Large intestine (tissue), 3 donors: ENCODE measurements around the gene C1orf198. TPM values are rescaled to one million over a fixed set of nuclear protein-coding genes. Genes with fewer than 3 reads are reported as not detected.

Experiments used
- DNase-seq, 2 donors: peaks; one replicate each; pipeline versions ENCODE4 v3.0.0 to v3.0.0-alpha.2; 2013
- H3K27ac ChIP-seq: one replicate; pipeline ENCODE4 v1.5.1; 2013; ENCODE audit warnings: low read length
- H3K27me3 ChIP-seq: 2 replicates; pipeline ENCODE4 v1.6.1; 2013; ENCODE audit warnings: low read length; ENCODE audit not compliant: control insufficient read depth, insufficient read depth
- H3K36me3 ChIP-seq: 2 replicates; pipeline ENCODE4 v1.6.1; 2013; ENCODE audit warnings: low read length; ENCODE audit not compliant: control insufficient read depth, insufficient read depth
- H3K4me1 ChIP-seq: one replicate; pipeline ENCODE4 v1.6.1; 2013; ENCODE audit warnings: low read length; ENCODE audit not compliant: control insufficient read depth, insufficient read depth
- H3K4me3 ChIP-seq: one replicate; pipeline ENCODE4 v1.5.1; 2013; ENCODE audit warnings: low read length
- H3K9me3 ChIP-seq: one replicate; pipeline ENCODE4 v1.6.1; 2013; ENCODE audit warnings: mild to moderate bottlenecking, low read depth, low read length, moderate library complexity; ENCODE audit not compliant: control insufficient read depth
- WGBS: methylation state at CpG from one replicate; pipeline ENCODE4 v1.1.5; 2013; ENCODE audit warnings: low lambda C conversion rate; ENCODE audit not compliant: insufficient coverage; 5-methylcytosine and 5-hydroxymethylcytosine counted together
- polyA plus RNA-seq: library from polyadenylated mRNA; unstranded; fragments of 120-200 nt; gene quantifications from one replicate; pipeline ENCODE4 v1.2.1, GENCODE V29; 2013

Gene C1orf198
- polyA plus RNA-seq, 1 donor, result 36.5 TPM

DNA sequence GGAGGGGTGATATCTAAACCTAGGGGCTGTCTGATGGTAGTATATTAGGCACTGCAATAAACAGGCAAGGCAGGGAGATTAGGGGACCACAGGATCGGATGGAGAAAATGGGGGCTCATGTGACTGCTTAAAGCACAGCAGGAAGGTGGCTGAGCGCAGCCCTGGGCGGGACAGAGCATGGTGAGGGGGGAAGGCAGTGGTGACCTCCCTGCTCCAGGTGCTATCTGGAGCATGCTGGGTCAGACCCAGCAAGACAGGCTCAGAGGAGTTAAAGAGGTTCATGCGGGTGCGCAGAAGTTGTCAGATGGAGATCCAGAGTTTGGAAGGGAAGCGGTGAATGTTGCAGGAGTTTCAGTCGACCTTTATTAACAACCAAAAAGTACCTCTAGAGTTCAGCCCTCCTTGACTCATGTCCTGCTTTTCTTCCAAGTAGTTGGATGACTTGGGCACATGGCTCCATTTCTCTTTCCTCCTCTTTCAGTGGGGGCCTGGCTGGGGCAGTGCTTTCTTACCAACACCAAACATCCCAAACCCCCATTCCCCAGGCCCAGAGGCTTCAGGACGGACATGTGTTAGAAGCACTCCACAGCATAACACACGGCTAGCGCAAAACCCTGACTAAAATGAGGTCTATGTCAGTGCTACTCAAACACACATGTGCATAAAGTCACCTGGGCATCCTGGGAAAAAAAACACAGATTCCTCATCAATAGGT, 79.6 kb downstream of the C1orf198 start:
- Histone ChIP-seq H3K9me3 (no peaks in the 10 kb centered on the region), H3K4me1 (no peaks in the 10 kb centered on the region), H3K36me3 (no peaks in the 10 kb centered on the region), H3K27me3 (no peaks in the 10 kb centered on the region), H3K27ac (no peak overlapping the region), H3K4me3 (no peak overlapping the region)
- DNase-seq, result no peak
- no CpG with 5 or more reads among the region's 10 CpGs for WGBS

DNA sequence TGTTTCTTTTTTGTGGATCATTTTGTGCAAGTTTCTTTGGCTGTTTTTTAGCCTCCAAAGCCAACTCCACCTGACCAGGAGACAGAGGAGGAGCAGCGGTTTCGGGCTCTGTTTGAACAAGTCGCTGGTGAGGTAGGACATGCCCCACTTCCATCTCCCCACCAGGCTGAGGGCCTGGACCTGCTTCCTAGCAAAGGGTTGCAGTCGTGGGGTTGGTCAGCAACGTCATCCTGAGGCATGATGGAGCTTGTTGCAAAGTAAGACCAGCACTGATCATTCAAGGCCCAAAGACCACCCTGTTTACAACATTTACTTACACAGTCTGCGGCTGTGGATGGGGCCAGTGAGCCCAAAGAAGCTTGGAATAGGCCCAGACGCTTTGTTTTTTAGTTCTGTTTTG, 80.8 kb downstream of the C1orf198 start:
- WGBS, result no CpG with 5 or more reads among the region's 7 CpGs
- Histone ChIP-seq H3K4me3 (no peak overlapping the region), H3K4me1 (no peaks in the 10 kb centered on the region)

More for the DNA sequence above, 80.8 kb downstream of the C1orf198 start:
- no peak overlapping the region for H3K27ac ChIP-seq
- H3K27me3 ChIP-seq, result no peaks in the 10 kb centered on the region
- DNase-seq, result no peak
- no peaks in the 10 kb centered on the region for H3K36me3 ChIP-seq
- no peaks in the 10 kb centered on the region for H3K9me3 ChIP-seq

Other genes starting within 250 kb of the C1orf198 start
- gene COG2, start 226.0 kb downstream of the C1orf198 start, polyA plus RNA-seq, result 32.7 TPM
- gene AGT, start 154.4 kb downstream of the C1orf198 start, polyA plus RNA-seq, result 191 TPM
- 13.5 TPM for gene CAPN9, start 121.1 kb downstream of the C1orf198 start, polyA plus RNA-seq
- 25.5 TPM for gene TTC13, start 110.3 kb upstream of the C1orf198 start, polyA plus RNA-seq
- 22.0 TPM for gene ARV1, start 110.6 kb upstream of the C1orf198 start, polyA plus RNA-seq
- gene FAM89A, start 171.7 kb upstream of the C1orf198 start, polyA plus RNA-seq, result 4.1 TPM